ENCODE data around the gene KBTBD2.

GRCh38 chr7:32936689-32937088 is 45.1 kb upstream of the KBTBD2 start:
- no peak for TF ChIP-seq POLR2A (IDR thresholded peaks at IDR 0.05)
- no peak for TF ChIP-seq CTCF (IDR thresholded peaks at IDR 0.05)
